Colonic mucosa (tissue), 4 donors: ENCODE measurements around the gene HECW1. TPM values are rescaled to one million over a fixed set of nuclear protein-coding genes. Genes with fewer than 3 reads are reported as not detected.

Source experiments
- DNase-seq: peaks from one replicate; pipeline ENCODE4 v3.0.0-alpha.2; 2020
- H3K27ac ChIP-seq: fragments of 200-600 bp; one replicate; pipeline ENCODE4 v1.8.0; 2021
- H3K27me3 ChIP-seq: fragments of 200-600 bp; one replicate; pipeline ENCODE4 v1.8.0; 2021
- H3K36me3 ChIP-seq: fragments of 200-600 bp; one replicate; pipeline ENCODE4 v1.8.0; 2021
- H3K4me1 ChIP-seq: fragments of 200-600 bp; one replicate; pipeline ENCODE4 v1.8.0; 2021; ENCODE audit warnings: mild to moderate bottlenecking
- H3K4me3 ChIP-seq: fragments of 200-600 bp; one replicate; pipeline ENCODE4 v1.8.0; 2021
- H3K9ac ChIP-seq, 2 donors: one replicate each; pipeline ENCODE4 v1.7.0; 2013; ENCODE audit warnings: control low read depth in 2 of 2, low read depth in 2 of 2, low read length in 2 of 2
- H3K9me3 ChIP-seq: fragments of 200-600 bp; one replicate; pipeline ENCODE4 v1.8.0; 2021
- intact Hi-C: fragments of 100-400 bp; cut with DNase I; formaldehyde crosslinking; loops from one replicate; pipeline ENCODE4 v1.14.1; 2022
- total RNA-seq, 2 donors: library from RNA; stranded (reverse); fragmentation: NEBNext Ultra II Directional in 1 of 2; extraction: Animal tissue kit (Norgen Biotek cat#: 25700) in 1 of 2; gene quantifications; one replicate each; pipeline ENCODE4 v1.2.1, GENCODE V29; 2021
- TF ChIP-seq, protein P1 (sequence below): fragments of 200-600 bp; IDR thresholded peaks from one replicate; pipeline ENCODE4 v1.8.0; 2022; ENCODE audit warnings: antibody characterized with exemption, mild to moderate bottlenecking
- donor health status: healthy.
- donor health status: DM: no; HTN: no; CAD: no.
- donor health status: DM: no; HTN: no; CAD: no.

Gene HECW1
- total RNA-seq, 2 donors from 2014 or later, result 0.35 to 0.40 TPM

DNA sequence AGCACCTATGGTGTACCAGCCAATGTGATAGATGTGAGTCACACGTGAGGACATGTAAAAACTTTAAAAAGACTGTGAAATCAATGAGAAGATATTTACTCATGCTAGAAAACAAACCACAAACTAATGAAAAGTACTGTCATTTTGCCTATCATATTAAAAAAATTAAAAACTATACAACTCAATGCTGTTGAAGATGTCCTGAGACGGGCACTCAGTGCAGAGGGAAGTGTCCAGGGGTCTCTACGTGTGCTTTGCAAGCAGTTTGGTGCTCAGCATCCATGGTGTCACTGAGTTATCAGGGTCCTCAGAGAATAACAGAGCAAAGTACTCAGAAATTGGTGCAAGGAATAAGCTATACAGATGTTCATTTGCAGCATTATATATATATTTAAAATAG lies 162.3 kb downstream of the HECW1 start:
- Histone ChIP-seq H3K36me3 (no peaks in the 10 kb centered on the region), H3K4me1 (no peaks in the 10 kb centered on the region), H3K9ac (no peak overlapping the region), H3K27ac (no peak overlapping the region), H3K4me3 (no peak overlapping the region), H3K9me3 (no peaks in the 10 kb centered on the region), H3K27me3 (no peaks in the 10 kb centered on the region)
- TF ChIP-seq, protein P1, sequence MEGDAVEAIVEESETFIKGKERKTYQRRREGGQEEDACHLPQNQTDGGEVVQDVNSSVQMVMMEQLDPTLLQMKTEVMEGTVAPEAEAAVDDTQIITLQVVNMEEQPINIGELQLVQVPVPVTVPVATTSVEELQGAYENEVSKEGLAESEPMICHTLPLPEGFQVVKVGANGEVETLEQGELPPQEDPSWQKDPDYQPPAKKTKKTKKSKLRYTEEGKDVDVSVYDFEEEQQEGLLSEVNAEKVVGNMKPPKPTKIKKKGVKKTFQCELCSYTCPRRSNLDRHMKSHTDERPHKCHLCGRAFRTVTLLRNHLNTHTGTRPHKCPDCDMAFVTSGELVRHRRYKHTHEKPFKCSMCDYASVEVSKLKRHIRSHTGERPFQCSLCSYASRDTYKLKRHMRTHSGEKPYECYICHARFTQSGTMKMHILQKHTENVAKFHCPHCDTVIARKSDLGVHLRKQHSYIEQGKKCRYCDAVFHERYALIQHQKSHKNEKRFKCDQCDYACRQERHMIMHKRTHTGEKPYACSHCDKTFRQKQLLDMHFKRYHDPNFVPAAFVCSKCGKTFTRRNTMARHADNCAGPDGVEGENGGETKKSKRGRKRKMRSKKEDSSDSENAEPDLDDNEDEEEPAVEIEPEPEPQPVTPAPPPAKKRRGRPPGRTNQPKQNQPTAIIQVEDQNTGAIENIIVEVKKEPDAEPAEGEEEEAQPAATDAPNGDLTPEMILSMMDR, result no peak
- intact Hi-C loops, result no loop called here
- DNase-seq, result no peak

DNA sequence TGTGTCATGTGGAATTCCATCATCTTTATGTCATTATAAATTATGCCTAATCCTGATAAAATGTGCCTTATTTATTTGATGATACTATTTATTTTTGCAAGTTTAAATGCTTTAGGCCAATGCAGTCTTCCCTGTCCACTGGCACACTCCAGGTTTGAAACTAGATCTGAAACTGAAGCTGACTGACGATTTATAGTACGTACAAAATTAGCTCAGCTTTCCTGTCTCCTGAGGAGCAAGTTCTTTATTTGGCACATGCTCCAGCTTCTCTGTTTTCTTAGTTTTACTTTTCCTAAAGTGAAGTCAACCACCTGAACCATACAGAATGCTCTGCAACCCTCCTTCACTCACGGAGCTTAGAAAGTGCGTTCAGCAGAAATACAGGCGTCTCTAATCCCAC lies 164.1 kb downstream of the HECW1 start:
- Histone ChIP-seq H3K9ac (no peak overlapping the region), H3K9me3 (no peaks in the 10 kb centered on the region), H3K4me1 (no peaks in the 10 kb centered on the region), H3K27me3 (no peaks in the 10 kb centered on the region), H3K36me3 (no peaks in the 10 kb centered on the region), H3K4me3 (no peak overlapping the region), H3K27ac (no peak overlapping the region)
- TF ChIP-seq, protein P1, result no peak
- no peak for DNase-seq
- intact Hi-C loops, result no loop called here

DNA sequence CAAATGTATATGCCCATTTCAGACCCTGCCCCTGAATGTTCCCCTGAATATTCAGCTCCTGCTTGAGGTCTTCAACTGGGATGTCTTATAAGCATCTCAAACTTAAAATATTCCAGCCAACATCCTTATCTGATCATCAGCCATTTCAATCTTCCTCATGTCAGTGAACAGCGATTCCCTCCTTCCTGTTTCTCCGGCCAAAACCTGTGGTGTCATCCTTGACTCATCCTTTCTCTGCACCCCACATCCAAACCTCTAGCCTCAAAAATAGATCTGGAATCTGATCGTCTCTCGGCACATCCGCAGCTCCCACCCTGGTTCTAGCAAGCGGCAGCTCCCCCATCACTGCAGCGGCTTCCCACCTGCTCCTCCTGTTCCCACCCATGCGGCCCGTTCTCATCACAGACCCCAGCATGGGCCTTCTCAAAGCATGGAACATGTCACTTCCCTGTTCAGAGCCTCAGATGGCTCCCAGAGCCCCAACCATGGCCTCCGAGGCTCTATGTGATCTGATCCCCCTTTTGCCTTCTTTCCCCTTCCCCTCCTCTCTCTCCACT lies 165.7 kb downstream of the HECW1 start:
- H3K4me1 ChIP-seq, result no peaks in the 10 kb centered on the region
- H3K36me3 ChIP-seq, result no peaks in the 10 kb centered on the region
- H3K9ac ChIP-seq, result no peak overlapping the region
- intact Hi-C loops, result no loop called here
- no peak overlapping the region for H3K4me3 ChIP-seq
- no peak overlapping the region for H3K27ac ChIP-seq
- TF ChIP-seq, protein P1, result no peak
- H3K27me3 ChIP-seq, result no peaks in the 10 kb centered on the region
- no peaks in the 10 kb centered on the region for H3K9me3 ChIP-seq
- no peak for DNase-seq

DNA sequence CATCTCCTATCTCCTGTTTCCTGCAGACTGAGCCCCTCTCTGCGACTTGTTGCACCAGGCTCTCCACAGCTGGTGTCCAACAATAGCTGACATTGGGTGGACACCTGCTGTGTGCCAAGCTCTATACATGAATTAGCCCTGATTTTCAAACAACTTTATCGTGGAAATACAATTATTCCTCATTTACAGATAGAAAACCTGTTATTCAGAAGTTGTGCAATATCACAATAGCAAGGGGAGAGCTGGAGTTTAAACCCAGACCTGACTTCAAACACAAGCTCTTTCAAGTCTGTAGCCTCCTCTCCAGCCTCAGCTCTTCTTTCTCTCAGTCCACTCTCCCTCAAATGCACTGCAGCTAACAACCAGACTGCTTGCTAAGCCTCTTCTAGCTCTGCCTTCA lies 168.8 kb downstream of the HECW1 start:
- intact Hi-C loops, result no loop called here
- TF ChIP-seq, protein P1, result no peak

DNA sequence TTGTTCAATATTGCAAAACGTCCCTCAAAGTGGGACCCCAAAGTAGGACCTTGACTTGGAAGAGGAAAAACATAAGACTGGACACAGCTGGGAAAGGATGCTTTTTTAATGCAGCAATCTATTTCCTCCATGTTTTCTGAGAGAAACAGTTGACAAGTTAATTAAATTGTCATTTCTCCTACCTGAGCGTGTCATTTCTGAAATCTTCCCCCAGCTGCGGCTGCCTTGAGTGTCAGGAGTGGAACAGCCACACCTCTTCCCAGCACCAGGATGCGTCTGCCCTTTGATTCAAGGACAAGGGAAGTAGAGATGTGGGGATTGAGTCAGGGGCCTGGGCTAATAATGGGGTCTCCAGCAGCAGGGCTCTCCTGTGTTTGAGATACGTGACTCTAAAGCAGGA lies 171.3 kb downstream of the HECW1 start:
- no peaks in the 10 kb centered on the region for H3K36me3 ChIP-seq
- no peak for DNase-seq
- no peak overlapping the region for H3K9ac ChIP-seq
- TF ChIP-seq, protein P1, result no peak
- H3K27me3 ChIP-seq, result no peaks in the 10 kb centered on the region
- H3K4me3 ChIP-seq, result no peak overlapping the region
- H3K9me3 ChIP-seq, result no peaks in the 10 kb centered on the region
- intact Hi-C loops, result no loop called here
- no peak overlapping the region for H3K27ac ChIP-seq
- H3K4me1 ChIP-seq, result no peaks in the 10 kb centered on the region

More for the DNA sequence above, 168.8 kb downstream of the HECW1 start:
- H3K36me3 ChIP-seq, result no peaks in the 10 kb centered on the region
- H3K9me3 ChIP-seq, result no peaks in the 10 kb centered on the region
- DNase-seq, result no peak
- H3K4me1 ChIP-seq, result no peaks in the 10 kb centered on the region
- H3K27ac ChIP-seq, result no peak overlapping the region
- H3K4me3 ChIP-seq, result no peak overlapping the region
- H3K9ac ChIP-seq, result no peak overlapping the region
- H3K27me3 ChIP-seq, result no peaks in the 10 kb centered on the region

DNA sequence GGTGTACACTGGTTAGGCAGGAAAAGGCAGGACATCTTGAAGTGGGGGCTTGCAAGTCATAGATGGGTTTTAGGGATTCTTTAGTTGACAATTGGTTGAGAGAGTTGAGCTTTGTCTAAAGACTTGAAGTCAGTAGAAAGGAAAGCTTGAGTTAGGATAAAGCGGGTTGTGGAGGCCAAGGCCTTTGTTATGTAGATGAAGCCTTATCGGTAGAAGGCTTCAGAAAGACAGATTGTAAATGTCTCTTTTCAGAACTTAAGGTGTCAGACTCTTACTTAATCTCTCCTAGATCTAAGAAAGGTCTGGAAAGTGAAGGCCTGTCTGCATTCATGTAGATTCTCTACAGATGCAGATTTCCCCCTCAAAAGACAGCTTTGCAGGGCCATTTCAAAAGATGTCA lies 177.4 kb downstream of the HECW1 start:
- TF ChIP-seq, protein P1, result no peak
- intact Hi-C loops, result no loop called here
- Histone ChIP-seq H3K27ac (no peak overlapping the region), H3K36me3 (no peaks in the 10 kb centered on the region), H3K4me3 (no peak overlapping the region), H3K4me1 (no peaks in the 10 kb centered on the region), H3K27me3 (no peaks in the 10 kb centered on the region), H3K9ac (no peak overlapping the region), H3K9me3 (no peaks in the 10 kb centered on the region)
- no peak for DNase-seq
